HAP-1 (cell line): Measurements from ENCODE around the gene EXT2.

Experiments used
- DNase-seq, 2 experiments: peaks; one replicate each; pipeline ENCODE4 v3.0.0-alpha.2; 2016 to 2020; ENCODE audit warnings: low spot score in 2 of 2
- H3K27me3 ChIP-seq: fragments of 250-450 bp; sonication (Bioruptor Pico); 2 replicates; pipeline ENCODE4 v1.5.1; 2020; ENCODE audit warnings: low read depth, mild to moderate bottlenecking, moderate library complexity
- H3K36me3 ChIP-seq: fragments of 250-450 bp; sonication (Bioruptor Pico); replicated peaks from 2 replicates; pipeline ENCODE4 v1.5.1; 2020; ENCODE audit warnings: mild to moderate bottlenecking
- H3K4me1 ChIP-seq: fragments of 250-450 bp; sonication (Bioruptor Pico); 2 replicates; pipeline ENCODE4 v1.5.1; 2020; ENCODE audit warnings: mild to moderate bottlenecking
- H3K4me3 ChIP-seq: fragments of 250-450 bp; sonication (Bioruptor Pico); 2 replicates; pipeline ENCODE4 v1.5.1; 2020; ENCODE audit warnings: mild to moderate bottlenecking, moderate library complexity
- H3K9me3 ChIP-seq: fragments of 250-450 bp; sonication (Bioruptor Pico); 2 replicates; pipeline ENCODE4 v1.5.1; 2020; ENCODE audit warnings: mild to moderate bottlenecking, moderate library complexity
- in situ Hi-C: fragments of 300-500 bp; cut with MboI; formaldehyde crosslinking; loops from 3 replicates; pipeline ENCODE4 v1.14.3; 2020; ENCODE audit warnings: low sequenced_read_pairs, inconsistent platforms, mixed read lengths

The EXT2 gene

GRCh38 chr11:44191322-44192016, 96.0 kb downstream of the EXT2 start:
- DNase-seq, result no peak
- in situ Hi-C loops, result no loop called here
- Histone ChIP-seq H3K36me3 (no peaks in the 10 kb centered on the region), H3K27me3 (no peaks in the 10 kb centered on the region), H3K4me1 (no peaks in the 10 kb centered on the region), H3K9me3 (0 out of 2 replicates have a peak, but pooled peaks cover 3% of the 10 kb centered on the region), H3K4me3 (no peak overlapping the region)

- H3K4me1 ChIP-seq, result no peaks in the 10 kb centered on the region
- no peaks in the 10 kb centered on the region for H3K36me3 ChIP-seq
- DNase-seq, result no peak
- H3K4me3 ChIP-seq, result no peak overlapping the region
- in situ Hi-C loops, result no loop called here
- H3K9me3 ChIP-seq, result 0 out of 2 replicates have a peak, but pooled peaks cover 3% of the 10 kb centered on the region
- no peaks in the 10 kb centered on the region for H3K27me3 ChIP-seq
These were observed 96.5 kb downstream of the EXT2 start for GRCh38 chr11:44192017-44192385.

- Histone ChIP-seq H3K36me3 (no peaks in the 10 kb centered on the region), H3K27me3 (no peaks in the 10 kb centered on the region), H3K9me3 (0 out of 2 replicates have a peak, but pooled peaks cover 3% of the 10 kb centered on the region), H3K4me3 (no peak overlapping the region), H3K4me1 (no peaks in the 10 kb centered on the region)
- in situ Hi-C loops, result no loop called here
- DNase-seq, result no peak
These were observed 97.1 kb downstream of the EXT2 start for GRCh38 chr11:44192462-44193100.

GRCh38 chr11:44193856-44194255, 98.4 kb downstream of the EXT2 start:
- in situ Hi-C loops, result no loop called here
- H3K4me3 ChIP-seq, result no peak overlapping the region
- no peaks in the 10 kb centered on the region for H3K36me3 ChIP-seq

DNA sequence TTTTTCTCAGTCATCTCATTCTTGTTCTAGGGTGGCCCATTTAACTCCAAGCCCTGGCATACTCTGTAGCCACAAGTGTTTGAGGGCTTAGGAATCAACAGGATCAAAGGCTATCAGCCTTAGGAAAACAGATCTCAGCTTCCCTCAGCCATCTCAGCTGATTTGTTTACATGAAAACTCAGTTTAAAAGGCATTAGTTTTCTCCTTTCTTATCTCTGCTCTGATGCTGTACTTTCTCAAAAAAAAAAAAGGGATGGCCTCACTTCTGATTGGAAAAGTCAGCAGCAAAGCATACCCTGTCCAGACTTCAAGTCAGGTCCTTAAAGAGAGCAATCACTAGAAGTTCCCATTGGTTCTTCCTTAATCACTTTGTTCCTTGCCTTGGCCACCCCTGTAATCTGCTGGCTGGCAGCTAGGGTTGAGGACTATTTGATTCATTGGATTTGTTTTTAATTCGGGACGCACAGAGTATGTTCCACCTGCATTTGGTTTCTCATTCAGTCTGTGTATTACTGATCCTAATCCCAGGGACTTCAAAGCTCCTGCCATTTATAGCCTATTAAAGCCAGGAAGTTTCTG, 102.8 kb downstream of the EXT2 start:
- in situ Hi-C loops, result no loop called here
- no peaks in the 10 kb centered on the region for H3K27me3 ChIP-seq
- no peaks in the 10 kb centered on the region for H3K36me3 ChIP-seq
- H3K9me3 ChIP-seq, result no peaks in the 10 kb centered on the region
- no peak overlapping the region for H3K4me3 ChIP-seq
- H3K4me1 ChIP-seq, result no peaks in the 10 kb centered on the region
- no peak for DNase-seq

More at GRCh38 chr11:44193856-44194255, 98.4 kb downstream of the EXT2 start:
- no peaks in the 10 kb centered on the region for H3K27me3 ChIP-seq
- no peak for DNase-seq
- no peaks in the 10 kb centered on the region for H3K4me1 ChIP-seq
- H3K9me3 ChIP-seq, result no peaks in the 10 kb centered on the region

- no peaks in the 10 kb centered on the region for H3K36me3 ChIP-seq
- H3K4me1 ChIP-seq, result no peaks in the 10 kb centered on the region
- DNase-seq, result no peak
- no peaks in the 10 kb centered on the region for H3K9me3 ChIP-seq
- no peaks in the 10 kb centered on the region for H3K27me3 ChIP-seq
- H3K4me3 ChIP-seq, result no peak overlapping the region
- in situ Hi-C loops, result no loop called here
These were observed 103.8 kb downstream of the EXT2 start for GRCh38 chr11:44199298-44199697.

GRCh38 chr11:44199816-44200215, 104.3 kb downstream of the EXT2 start:
- H3K9me3 ChIP-seq, result no peaks in the 10 kb centered on the region
- in situ Hi-C loops, result no loop called here
- H3K36me3 ChIP-seq, result no peaks in the 10 kb centered on the region
- H3K4me3 ChIP-seq, result no peak overlapping the region
- no peaks in the 10 kb centered on the region for H3K27me3 ChIP-seq
- H3K4me1 ChIP-seq, result no peaks in the 10 kb centered on the region
- no peak for DNase-seq

GRCh38 chr11:44203270-44204043, 108.0 kb downstream of the EXT2 start:
- H3K4me3 ChIP-seq, result no peak overlapping the region
- no peaks in the 10 kb centered on the region; the same call in 1 of the 2 replicates for H3K36me3 ChIP-seq
- no peaks in the 10 kb centered on the region for H3K9me3 ChIP-seq
- in situ Hi-C loops, result no loop called here
- no peaks in the 10 kb centered on the region for H3K4me1 ChIP-seq
- no peaks in the 10 kb centered on the region for H3K27me3 ChIP-seq
- no peak for DNase-seq

- Histone ChIP-seq H3K9me3 (no peaks in the 10 kb centered on the region), H3K4me3 (no peak overlapping the region), H3K4me1 (no peaks in the 10 kb centered on the region), H3K27me3 (no peaks in the 10 kb centered on the region), H3K36me3 (no peaks in the 10 kb centered on the region; the same call in 1 of the 2 replicates)
- in situ Hi-C loops, result no loop called here
- no peak for DNase-seq
These were observed 109.9 kb downstream of the EXT2 start for GRCh38 chr11:44205352-44205751.

- Histone ChIP-seq H3K4me1 (no peaks in the 10 kb centered on the region), H3K9me3 (no peaks in the 10 kb centered on the region), H3K4me3 (no peak overlapping the region), H3K27me3 (no peaks in the 10 kb centered on the region), H3K36me3 (no peaks in the 10 kb centered on the region; the same call in 1 of the 2 replicates)
- no peak for DNase-seq
- in situ Hi-C loops, result no loop called here
These were observed 110.4 kb downstream of the EXT2 start for GRCh38 chr11:44205836-44206235.

GRCh38 chr11:44207292-44207691, 111.8 kb downstream of the EXT2 start:
- DNase-seq, result no peak
- in situ Hi-C loops, result no loop called here
- Histone ChIP-seq H3K36me3 (no peaks in the 10 kb centered on the region; the same call in 1 of the 2 replicates), H3K27me3 (no peaks in the 10 kb centered on the region), H3K9me3 (peaks cover under 1% of the 10 kb centered on the region; the same call in 1 of the 2 replicates), H3K4me3 (no peak overlapping the region), H3K4me1 (no peaks in the 10 kb centered on the region)

DNA sequence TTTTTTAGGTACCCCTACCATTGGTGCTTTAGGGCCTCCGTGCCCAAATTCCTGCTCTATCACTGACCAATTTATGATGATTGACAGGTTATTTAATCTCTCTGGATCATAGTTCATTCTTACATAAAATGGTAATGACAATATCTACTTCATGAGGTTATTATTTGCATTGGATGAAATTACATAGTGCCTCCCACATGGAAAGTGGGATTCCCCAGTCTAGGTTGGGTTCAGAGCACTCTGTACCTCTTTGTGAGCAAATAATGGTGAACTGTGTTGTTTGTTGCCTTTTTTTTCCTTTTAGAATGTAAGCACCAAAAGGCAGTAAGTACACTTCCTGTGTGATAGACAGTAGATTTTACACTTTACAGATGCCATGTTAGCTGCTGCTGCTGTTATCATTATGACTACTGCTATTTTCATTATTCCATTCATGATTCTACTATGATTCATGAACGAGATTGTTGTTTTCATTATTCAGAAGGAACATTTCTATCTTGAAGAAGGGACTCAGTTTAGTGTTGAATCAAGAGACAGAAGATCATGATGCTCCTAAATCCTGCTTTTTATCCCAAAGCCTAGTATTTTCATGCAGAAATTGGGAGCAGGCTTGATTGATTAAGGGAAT, 113.6 kb downstream of the EXT2 start:
- Histone ChIP-seq H3K27me3 (no peaks in the 10 kb centered on the region), H3K36me3 (no peaks in the 10 kb centered on the region; the same call in 1 of the 2 replicates), H3K9me3 (peaks cover 3% of the 10 kb centered on the region; the same call in 1 of the 2 replicates), H3K4me1 (no peaks in the 10 kb centered on the region), H3K4me3 (no peak overlapping the region)
- DNase-seq, result no peak
- in situ Hi-C loops, result no loop called here

GRCh38 chr11:44212128-44212527, 116.7 kb downstream of the EXT2 start:
- no peaks in the 10 kb centered on the region for H3K4me1 ChIP-seq
- H3K4me3 ChIP-seq, result no peak overlapping the region
- peaks cover 3% of the 10 kb centered on the region; the same call in 1 of the 2 replicates for H3K9me3 ChIP-seq
- H3K36me3 ChIP-seq, result no peaks in the 10 kb centered on the region; the same call in 1 of the 2 replicates
- in situ Hi-C loops, result no loop called here
- DNase-seq, result no peak
- H3K27me3 ChIP-seq, result no peaks in the 10 kb centered on the region
